Type B pancreatic cell (in vitro differentiated cells): Measurements from ENCODE around the gene ANKEF1. TPM values are rescaled to one million over a fixed set of nuclear protein-coding genes. Genes with fewer than 3 reads are reported as not detected.

Experiments used
- DNase-seq: peaks from one replicate; pipeline ENCODE4 v3.0.0; 2021; ENCODE audit warnings: mixed read lengths; ENCODE audit not compliant: unreplicated experiment; ENCODE audit errors: extremely low spot score
- H3K27ac Mint-ChIP-seq: 2 replicates; pipeline ENCODE4 v1.8.0; 2021; ENCODE audit warnings: mild to moderate bottlenecking, mixed read lengths
- H3K27me3 Mint-ChIP-seq: 2 replicates; pipeline ENCODE4 v1.8.0; 2021; ENCODE audit warnings: mixed read lengths
- H3K36me3 Mint-ChIP-seq: 2 replicates; pipeline ENCODE4 v1.8.0; 2021; ENCODE audit warnings: mixed read lengths
- H3K4me1 Mint-ChIP-seq: one replicate; pipeline ENCODE4 v1.8.0; 2021; ENCODE audit warnings: mixed read lengths; ENCODE audit not compliant: unreplicated experiment
- H3K4me3 Mint-ChIP-seq: 2 replicates; pipeline ENCODE4 v1.8.0; 2021; ENCODE audit warnings: mild to moderate bottlenecking, mixed read lengths
- H3K9me3 Mint-ChIP-seq: 2 replicates; pipeline ENCODE4 v1.8.0; 2021; ENCODE audit warnings: mixed read lengths
- CTCF ChIP-seq: fragments of 200-600 bp; sonication (generic); conservative IDR thresholded peaks from 2 replicates; pipeline ENCODE4 v1.5.0; 2021; ENCODE audit warnings: antibody characterized with exemption, mild to moderate bottlenecking
- total RNA-seq: library from RNA; stranded (reverse); gene quantifications from 2 replicates; pipeline ENCODE4 v1.2.1, GENCODE V29; 2021; ENCODE audit warnings: low replicate concordance

The ANKEF1 gene
- total RNA-seq, 1 donor from 2014 or later = 5.9 TPM

GRCh38 chr20:10004900-10005299 lies 29.9 kb upstream of the ANKEF1 start:
- DNase-seq = no peak
- no peaks in the 10 kb centered on the region for H3K36me3 Mint-ChIP-seq
- no peak overlapping the region for H3K4me3 Mint-ChIP-seq
- no peak overlapping the region for H3K27ac Mint-ChIP-seq
- no peaks in the 10 kb centered on the region for H3K9me3 Mint-ChIP-seq
- no peak for TF ChIP-seq CTCF
- H3K27me3 Mint-ChIP-seq = no peaks in the 10 kb centered on the region
- peaks cover 14% of the 10 kb centered on the region for H3K4me1 Mint-ChIP-seq

DNA sequence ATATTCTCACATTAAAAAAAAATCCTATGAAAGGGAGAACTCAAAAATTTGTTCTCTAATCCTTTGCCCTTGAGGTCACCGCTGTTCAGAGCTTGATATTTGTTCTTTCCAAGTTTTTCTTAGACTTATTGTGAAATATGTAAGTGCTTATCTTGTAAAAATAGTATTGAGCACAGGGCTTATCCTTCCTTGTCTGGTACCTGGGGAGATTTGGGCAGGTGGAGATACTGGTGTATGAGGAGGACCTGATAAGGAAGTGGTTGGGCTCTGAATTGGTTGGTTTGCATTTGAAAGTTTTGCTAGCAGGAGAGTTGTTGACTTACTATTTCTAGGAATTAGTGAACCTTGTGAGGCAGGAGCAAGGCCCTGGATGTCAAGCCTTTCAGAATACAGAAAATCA lies 28.9 kb upstream of the ANKEF1 start:
- Mint-ChIP-seq H3K36me3 (no peaks in the 10 kb centered on the region), H3K27me3 (no peaks in the 10 kb centered on the region), H3K4me1 (peaks cover 14% of the 10 kb centered on the region), H3K9me3 (no peaks in the 10 kb centered on the region), H3K4me3 (no peak overlapping the region), H3K27ac (no peak overlapping the region)
- TF ChIP-seq CTCF = no peak
- DNase-seq = no peak

DNA sequence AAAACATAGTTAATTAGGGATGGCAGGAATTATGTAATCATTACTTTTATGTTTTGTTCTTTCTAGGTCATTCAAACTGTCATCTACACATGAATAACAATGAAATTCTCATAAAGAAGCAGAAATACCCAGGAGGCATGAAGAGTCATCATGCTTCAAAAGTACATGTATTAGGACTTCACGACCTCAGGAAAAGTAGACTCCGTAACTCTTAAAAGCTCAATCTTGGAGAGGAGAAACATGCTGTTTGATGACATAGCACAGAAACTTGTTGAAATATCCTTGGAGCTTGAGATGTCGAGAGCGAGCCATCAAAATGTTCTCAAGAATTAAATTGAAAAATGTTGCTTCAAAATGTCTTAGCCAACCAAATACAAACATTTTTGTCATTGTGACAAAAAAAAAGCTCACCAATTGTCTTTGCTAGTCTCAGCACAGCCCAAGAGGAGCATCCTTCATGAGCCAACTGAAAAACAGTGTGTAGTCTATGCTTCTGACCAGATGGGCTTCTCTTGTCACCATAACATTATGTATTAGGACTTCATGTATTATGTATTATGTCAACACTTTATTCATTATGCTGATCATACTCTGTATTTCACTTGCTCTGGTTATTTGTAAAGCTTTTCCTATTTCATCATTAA lies 28.2 kb upstream of the ANKEF1 start:
- Mint-ChIP-seq H3K4me3 (no peak overlapping the region), H3K4me1 (peaks cover 14% of the 10 kb centered on the region), H3K36me3 (no peaks in the 10 kb centered on the region), H3K9me3 (no peaks in the 10 kb centered on the region), H3K27me3 (no peaks in the 10 kb centered on the region), H3K27ac (no peak overlapping the region)
- no peak for DNase-seq
- TF ChIP-seq CTCF = no peak

- H3K27ac Mint-ChIP-seq = no peak overlapping the region
- no peak for TF ChIP-seq CTCF
- H3K4me3 Mint-ChIP-seq = no peak overlapping the region
- H3K36me3 Mint-ChIP-seq = no peaks in the 10 kb centered on the region
- DNase-seq = no peak
- peaks cover 14% of the 10 kb centered on the region for H3K4me1 Mint-ChIP-seq
- no peaks in the 10 kb centered on the region for H3K9me3 Mint-ChIP-seq
- no peaks in the 10 kb centered on the region for H3K27me3 Mint-ChIP-seq
Measured at GRCh38 chr20:10007158-10007557, 27.6 kb upstream of the ANKEF1 start.

DNA sequence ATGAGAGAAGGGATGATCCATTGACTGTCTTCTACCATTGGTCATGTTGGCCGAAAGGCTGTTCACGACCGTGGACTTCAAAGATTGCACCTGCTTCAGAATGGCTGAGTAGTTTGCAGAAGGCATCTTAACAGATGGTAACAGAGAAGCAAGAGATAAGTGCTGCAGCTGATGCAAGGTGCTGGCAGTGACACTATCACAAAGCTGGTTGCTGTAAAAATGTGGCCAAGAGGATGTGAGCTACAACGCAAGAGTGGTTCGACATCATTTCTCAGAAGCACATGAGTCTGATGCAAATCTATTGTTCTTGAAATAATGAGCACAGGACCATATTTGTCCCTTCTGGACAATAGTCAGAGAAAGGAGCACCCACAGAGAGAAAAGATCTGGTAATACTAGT lies 27.0 kb upstream of the ANKEF1 start:
- Mint-ChIP-seq H3K4me1 (peaks cover 14% of the 10 kb centered on the region), H3K36me3 (no peaks in the 10 kb centered on the region), H3K27ac (no peak overlapping the region), H3K9me3 (no peaks in the 10 kb centered on the region), H3K27me3 (no peaks in the 10 kb centered on the region), H3K4me3 (no peak overlapping the region)
- no peak for TF ChIP-seq CTCF
- DNase-seq = no peak

- no peak for TF ChIP-seq CTCF
Measured at GRCh38 chr20:10012464-10012863, 22.3 kb upstream of the ANKEF1 start.

More at GRCh38 chr20:10012464-10012863, 22.3 kb upstream of the ANKEF1 start:
- H3K9me3 Mint-ChIP-seq = no peaks in the 10 kb centered on the region
- no peaks in the 10 kb centered on the region for H3K27me3 Mint-ChIP-seq
- DNase-seq = no peak
- no peaks in the 10 kb centered on the region for H3K36me3 Mint-ChIP-seq
- H3K27ac Mint-ChIP-seq = no peak overlapping the region
- no peak overlapping the region for H3K4me3 Mint-ChIP-seq
- no peaks in the 10 kb centered on the region for H3K4me1 Mint-ChIP-seq
